ENCODE data around the gene FCGR1A.
"Not testable (repeated sequence)": the region's sequence is repeated elsewhere in the genome, so short reads cannot be mapped to it uniquely, and the experiment has no call there.

Gene FCGR1A

DNA sequence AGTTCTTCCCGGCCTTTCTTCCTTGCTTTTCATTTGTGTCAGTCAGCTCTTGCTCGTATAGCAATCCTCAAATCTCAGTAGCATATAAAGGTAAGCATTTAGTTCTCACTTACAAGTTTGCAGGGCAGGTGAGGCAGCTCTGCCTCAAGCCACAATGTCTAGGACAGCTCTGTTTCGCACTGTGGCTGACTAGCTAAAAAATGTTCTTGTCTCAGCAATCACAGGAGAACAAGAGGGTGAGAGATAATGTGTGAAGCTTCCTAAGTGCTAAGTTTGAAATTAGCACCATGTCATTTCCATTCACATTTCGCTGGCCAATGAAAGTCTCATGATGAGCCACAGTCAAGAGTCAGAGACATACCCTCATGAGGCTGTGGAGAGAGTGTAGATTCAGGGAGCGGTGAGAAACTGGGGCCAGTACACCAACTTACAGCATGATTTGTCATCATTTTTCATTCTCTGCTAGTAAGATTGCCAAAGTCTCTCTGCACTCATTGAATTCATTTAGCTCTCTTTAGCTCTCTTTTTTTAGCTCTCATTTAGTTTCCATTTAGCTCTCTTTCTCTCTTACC lies 995 bp upstream of the FCGR1A start:
- H3K4me1 ChIP-seq (ENCODE audit: control insufficient read depth, insufficient read depth, low read length); H3K9ac ChIP-seq (ENCODE audit: low read depth, low read length); H3K36me3 ChIP-seq (ENCODE audit: insufficient read depth, low read length); H3K4me3 ChIP-seq (ENCODE audit: low read length); H3K27me3 ChIP-seq (ENCODE audit: control insufficient read depth, insufficient read depth, low read length); H3K4me2 ChIP-seq (ENCODE audit: low read length); H3K9me3 ChIP-seq (replicated peaks; ENCODE audit: low read length): not testable (repeated sequence)

DNA sequence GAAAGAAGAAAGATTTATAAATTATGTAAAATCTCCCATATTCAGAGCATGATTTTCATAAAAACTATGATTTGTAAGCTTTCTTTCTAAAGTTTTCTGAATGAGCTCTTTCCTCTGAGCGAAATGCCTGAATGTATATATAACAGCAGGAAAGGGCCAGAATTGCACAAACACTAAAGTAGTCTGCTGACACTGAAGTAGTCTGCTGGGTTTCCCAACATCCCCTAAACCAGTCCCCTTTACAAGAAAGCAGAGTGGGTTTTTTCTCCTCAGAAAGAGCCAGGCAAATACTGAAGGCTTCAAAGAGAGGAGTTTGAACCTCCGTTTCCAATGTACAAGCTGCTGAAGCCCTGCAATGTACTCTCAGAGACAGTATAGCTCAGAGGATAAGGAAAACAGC lies 795 bp downstream of the FCGR1A start:
- not testable (repeated sequence) for H3K4me3 ChIP-seq (ENCODE audit: low read length); H3K4me1 ChIP-seq (ENCODE audit: control insufficient read depth, insufficient read depth, low read length); H3K4me2 ChIP-seq (ENCODE audit: low read length); H3K36me3 ChIP-seq (ENCODE audit: insufficient read depth, low read length); H3K9ac ChIP-seq (ENCODE audit: low read depth, low read length); H3K9me3 ChIP-seq (replicated peaks; ENCODE audit: low read length); H3K27me3 ChIP-seq (ENCODE audit: control insufficient read depth, insufficient read depth, low read length)

DNA sequence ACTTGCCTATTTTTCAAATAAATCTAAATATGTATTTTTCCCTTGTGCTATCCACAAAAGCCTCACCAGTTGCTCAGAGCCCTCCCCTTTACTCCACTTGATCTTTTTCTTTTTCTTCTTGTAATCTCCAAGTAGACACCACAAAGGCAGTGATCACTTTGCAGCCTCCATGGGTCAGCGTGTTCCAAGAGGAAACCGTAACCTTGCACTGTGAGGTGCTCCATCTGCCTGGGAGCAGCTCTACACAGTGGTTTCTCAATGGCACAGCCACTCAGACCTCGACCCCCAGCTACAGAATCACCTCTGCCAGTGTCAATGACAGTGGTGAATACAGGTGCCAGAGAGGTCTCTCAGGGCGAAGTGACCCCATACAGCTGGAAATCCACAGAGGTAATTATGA lies 1.4 kb downstream of the FCGR1A start:
- not testable (repeated sequence) for H3K36me3 ChIP-seq (ENCODE audit: insufficient read depth, low read length); H3K27me3 ChIP-seq (ENCODE audit: control insufficient read depth, insufficient read depth, low read length); H3K4me3 ChIP-seq (ENCODE audit: low read length); H3K4me2 ChIP-seq (ENCODE audit: low read length); H3K9me3 ChIP-seq (replicated peaks; ENCODE audit: low read length); H3K9ac ChIP-seq (ENCODE audit: low read depth, low read length); H3K4me1 ChIP-seq (ENCODE audit: control insufficient read depth, insufficient read depth, low read length)

- H3K9me3 ChIP-seq (replicated peaks; ENCODE audit: low read length); H3K4me2 ChIP-seq (ENCODE audit: low read length); H3K27me3 ChIP-seq (ENCODE audit: control insufficient read depth, insufficient read depth, low read length); H3K4me3 ChIP-seq (ENCODE audit: low read length); H3K9ac ChIP-seq (ENCODE audit: low read depth, low read length); H3K4me1 ChIP-seq (ENCODE audit: control insufficient read depth, insufficient read depth, low read length); H3K36me3 ChIP-seq (ENCODE audit: insufficient read depth, low read length): not testable (repeated sequence)
Observed at GRCh38 chr1:149787688-149788451, 5.4 kb downstream of the FCGR1A start.

- H3K4me3 ChIP-seq (ENCODE audit: low read length), result peak overlapping the region; percentile 76
- peak overlapping the region; percentile 78 for H3K9ac ChIP-seq (ENCODE audit: low read depth, low read length)
- H3K9me3 ChIP-seq (replicated peaks; ENCODE audit: low read length); H3K4me1 ChIP-seq (ENCODE audit: control insufficient read depth, insufficient read depth, low read length); H3K27me3 ChIP-seq (ENCODE audit: control insufficient read depth, insufficient read depth, low read length); H3K36me3 ChIP-seq (ENCODE audit: insufficient read depth, low read length): not testable (repeated sequence)
- H3K4me2 ChIP-seq (ENCODE audit: low read length), result peak overlapping the region; percentile 85
Observed at GRCh38 chr1:149792502-149792901, 10.0 kb downstream of the FCGR1A start.

DNA sequence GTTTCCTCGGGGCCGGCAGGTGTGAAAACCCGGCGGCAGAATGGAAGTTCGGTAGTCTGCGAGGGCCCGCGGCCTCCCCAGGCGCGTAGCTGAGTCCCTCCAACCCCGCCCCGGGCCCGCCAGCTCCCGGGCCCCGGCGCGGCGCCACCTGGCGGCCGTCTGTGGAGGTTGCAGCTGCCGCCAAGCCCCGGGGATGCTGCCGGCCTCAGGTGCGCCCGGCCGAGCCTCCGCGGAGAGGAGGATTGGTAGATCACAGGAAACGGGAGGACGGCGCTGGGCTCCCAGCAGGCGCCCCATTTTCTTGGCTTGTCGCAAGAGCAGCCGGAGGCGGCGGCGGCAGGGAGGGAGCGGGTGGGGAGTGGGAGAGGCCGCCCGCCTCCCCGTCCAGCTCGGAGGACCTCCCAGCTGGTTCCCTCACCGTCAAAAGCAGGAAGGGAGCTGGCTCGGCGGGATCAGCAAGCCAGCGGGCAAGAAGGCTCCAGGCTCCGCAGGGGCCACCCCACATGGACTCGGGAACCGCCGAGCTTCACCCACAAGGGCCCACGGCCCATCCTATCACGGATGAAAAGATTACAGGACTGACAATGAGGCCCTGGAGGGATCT lies 10.5 kb downstream of the FCGR1A start:
- peak overlapping the region; percentile 85 for H3K4me2 ChIP-seq (ENCODE audit: low read length)
- not testable (repeated sequence) for H3K4me1 ChIP-seq (ENCODE audit: control insufficient read depth, insufficient read depth, low read length); H3K9me3 ChIP-seq (replicated peaks; ENCODE audit: low read length); H3K27me3 ChIP-seq (ENCODE audit: control insufficient read depth, insufficient read depth, low read length); H3K36me3 ChIP-seq (ENCODE audit: insufficient read depth, low read length)
- H3K9ac ChIP-seq (ENCODE audit: low read depth, low read length), result peak overlapping the region; percentile 78
- H3K4me3 ChIP-seq (ENCODE audit: low read length), result peak overlapping the region; percentile 76

DNA sequence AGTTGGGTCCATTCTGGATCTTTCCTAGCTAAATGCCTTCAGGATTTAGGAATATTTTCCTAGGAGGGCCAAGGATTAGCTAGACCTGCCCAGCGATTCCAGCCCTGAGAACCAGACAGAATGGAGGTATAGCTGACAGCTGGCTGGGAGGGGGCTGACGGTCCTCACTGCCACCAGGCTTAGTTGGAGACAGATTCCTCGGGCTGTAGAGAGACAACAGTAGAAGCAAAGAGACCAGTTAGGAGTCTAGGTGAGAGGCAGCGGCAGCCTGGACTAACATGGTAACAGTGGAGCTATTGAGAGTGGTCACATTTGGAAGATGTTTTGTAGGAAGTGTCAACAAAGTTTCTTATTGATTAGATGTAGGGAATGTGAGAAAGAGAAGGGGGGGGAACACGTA lies 11.4 kb downstream of the FCGR1A start:
- not testable (repeated sequence) for H3K4me3 ChIP-seq (ENCODE audit: low read length); H3K27me3 ChIP-seq (ENCODE audit: control insufficient read depth, insufficient read depth, low read length); H3K4me2 ChIP-seq (ENCODE audit: low read length); H3K36me3 ChIP-seq (ENCODE audit: insufficient read depth, low read length); H3K9ac ChIP-seq (ENCODE audit: low read depth, low read length); H3K4me1 ChIP-seq (ENCODE audit: control insufficient read depth, insufficient read depth, low read length); H3K9me3 ChIP-seq (replicated peaks; ENCODE audit: low read length)

DNA sequence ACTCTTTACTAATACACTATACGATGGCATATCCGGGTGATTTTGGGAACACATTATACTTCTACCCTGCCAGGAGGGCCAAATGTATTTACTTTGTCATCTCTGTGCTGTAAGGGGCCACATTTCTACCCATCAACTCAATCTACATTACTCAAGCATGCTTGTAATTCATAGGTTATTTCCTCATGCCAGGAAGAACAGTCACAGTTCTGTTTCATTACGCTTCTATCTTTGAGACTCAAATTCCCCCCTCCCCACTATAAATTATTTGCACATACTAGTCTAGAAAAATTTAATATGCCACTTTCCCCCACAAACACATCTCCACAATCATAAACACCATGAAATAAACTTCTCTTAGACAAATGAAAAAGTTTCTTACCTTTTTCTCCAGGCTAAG lies 19.1 kb downstream of the FCGR1A start:
- not testable (repeated sequence) for H3K27me3 ChIP-seq (ENCODE audit: control insufficient read depth, insufficient read depth, low read length); H3K4me3 ChIP-seq (ENCODE audit: low read length); H3K4me2 ChIP-seq (ENCODE audit: low read length); H3K36me3 ChIP-seq (ENCODE audit: insufficient read depth, low read length); H3K9me3 ChIP-seq (replicated peaks; ENCODE audit: low read length); H3K9ac ChIP-seq (ENCODE audit: low read depth, low read length); H3K4me1 ChIP-seq (ENCODE audit: control insufficient read depth, insufficient read depth, low read length)

DNA sequence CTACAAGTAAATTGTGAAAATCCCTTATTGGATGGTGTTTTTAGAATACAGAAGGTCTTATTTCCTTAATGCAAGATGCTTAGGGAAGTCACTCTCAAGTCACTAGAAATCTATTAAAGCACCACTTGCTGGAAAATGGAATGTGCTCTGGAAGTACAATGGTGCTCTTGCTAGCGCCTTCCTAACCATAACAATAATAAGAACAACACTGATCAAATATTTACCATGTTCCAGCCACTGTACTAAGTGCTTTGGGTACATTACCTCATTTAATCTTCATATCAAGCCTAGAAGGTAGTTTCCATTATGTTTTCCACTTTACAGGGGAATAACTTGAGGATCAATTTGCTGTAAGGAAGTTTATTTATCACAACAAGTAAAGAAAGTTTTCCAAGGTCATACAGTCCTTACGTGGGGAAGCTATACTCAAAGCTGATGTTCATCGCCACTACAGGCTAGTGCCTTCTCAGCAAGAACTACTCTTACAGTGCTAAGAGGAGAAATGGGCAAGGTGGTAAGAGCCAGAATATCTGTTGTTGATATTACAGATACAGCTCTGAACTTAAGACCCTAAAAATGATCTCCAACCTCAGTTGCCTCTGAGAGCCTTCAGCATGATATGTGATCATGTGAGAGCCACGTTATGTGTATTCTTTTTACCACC lies 22.1 kb downstream of the FCGR1A start:
- not testable (repeated sequence) for H3K9me3 ChIP-seq (replicated peaks; ENCODE audit: low read length); H3K9ac ChIP-seq (ENCODE audit: low read depth, low read length); H3K27me3 ChIP-seq (ENCODE audit: control insufficient read depth, insufficient read depth, low read length); H3K4me1 ChIP-seq (ENCODE audit: control insufficient read depth, insufficient read depth, low read length); H3K4me3 ChIP-seq (ENCODE audit: low read length); H3K36me3 ChIP-seq (ENCODE audit: insufficient read depth, low read length); H3K4me2 ChIP-seq (ENCODE audit: low read length)

DNA sequence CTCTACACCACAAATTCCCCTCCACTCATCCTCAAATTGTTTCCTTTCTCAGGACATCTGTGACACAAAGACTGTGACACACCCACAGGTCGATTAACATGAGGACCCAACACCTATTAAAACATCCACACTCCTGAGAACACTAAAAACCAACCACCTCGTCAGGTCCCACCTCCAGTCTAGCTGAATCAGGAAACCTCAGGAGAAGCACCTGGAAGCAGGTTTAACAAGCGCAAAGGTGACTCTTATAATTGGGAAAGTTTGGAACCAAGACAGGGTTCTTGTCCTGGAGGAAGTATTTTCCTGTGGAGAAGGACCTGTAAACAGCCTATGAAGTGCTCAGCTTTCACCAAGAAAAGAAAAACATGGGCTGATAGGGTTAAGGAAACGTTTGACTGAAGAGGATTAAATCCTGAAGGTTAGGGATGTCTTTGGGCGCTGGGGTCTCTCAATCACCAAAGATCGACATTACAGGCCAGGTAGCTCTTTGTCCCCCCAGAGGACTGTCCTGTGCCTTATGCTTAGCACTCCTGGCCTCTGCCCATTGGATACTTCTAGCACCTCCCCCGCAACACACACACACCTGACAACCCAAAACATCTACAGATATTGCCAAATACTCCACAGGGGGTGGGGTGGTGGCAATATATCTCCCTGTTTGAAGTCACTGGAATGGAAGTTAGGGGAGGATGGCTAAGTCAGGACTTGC lies 28.4 kb downstream of the FCGR1A start:
- H3K27me3 ChIP-seq (ENCODE audit: control insufficient read depth, insufficient read depth, low read length); H3K9ac ChIP-seq (ENCODE audit: low read depth, low read length); H3K9me3 ChIP-seq (replicated peaks; ENCODE audit: low read length); H3K4me3 ChIP-seq (ENCODE audit: low read length); H3K4me1 ChIP-seq (ENCODE audit: control insufficient read depth, insufficient read depth, low read length); H3K4me2 ChIP-seq (ENCODE audit: low read length); H3K36me3 ChIP-seq (ENCODE audit: insufficient read depth, low read length): not testable (repeated sequence)

- not testable (repeated sequence) for H3K27me3 ChIP-seq (ENCODE audit: control insufficient read depth, insufficient read depth, low read length); H3K36me3 ChIP-seq (ENCODE audit: insufficient read depth, low read length); H3K9me3 ChIP-seq (replicated peaks; ENCODE audit: low read length); H3K9ac ChIP-seq (ENCODE audit: low read depth, low read length); H3K4me1 ChIP-seq (ENCODE audit: control insufficient read depth, insufficient read depth, low read length)
- H3K4me3 ChIP-seq (ENCODE audit: low read length), result peak overlapping the region; percentile 38
- H3K4me2 ChIP-seq (ENCODE audit: low read length), result peak overlapping the region; percentile 40
Observed at GRCh38 chr1:149811514-149811889, 29.0 kb downstream of the FCGR1A start.
